ENCODE data around the gene IPO11. TPM values are rescaled to one million over a fixed set of nuclear protein-coding genes. Genes with fewer than 3 reads are reported as not detected.
"Not testable (repeated sequence)": the region's sequence is repeated elsewhere in the genome, so short reads cannot be mapped to it uniquely, and the experiment has no call there.

The IPO11 gene
- total RNA-seq, 4 donors from 2014 or later = 24.5 to 37.2 (median 32.2) TPM

- H3K36me3 ChIP-seq = peaks cover 0 to 4% of the 10 kb centered on the region in 2 donors
- TF ChIP-seq POLR2A (IDR thresholded peaks at IDR 0.05) = no peak
- TF ChIP-seq, protein P1, sequence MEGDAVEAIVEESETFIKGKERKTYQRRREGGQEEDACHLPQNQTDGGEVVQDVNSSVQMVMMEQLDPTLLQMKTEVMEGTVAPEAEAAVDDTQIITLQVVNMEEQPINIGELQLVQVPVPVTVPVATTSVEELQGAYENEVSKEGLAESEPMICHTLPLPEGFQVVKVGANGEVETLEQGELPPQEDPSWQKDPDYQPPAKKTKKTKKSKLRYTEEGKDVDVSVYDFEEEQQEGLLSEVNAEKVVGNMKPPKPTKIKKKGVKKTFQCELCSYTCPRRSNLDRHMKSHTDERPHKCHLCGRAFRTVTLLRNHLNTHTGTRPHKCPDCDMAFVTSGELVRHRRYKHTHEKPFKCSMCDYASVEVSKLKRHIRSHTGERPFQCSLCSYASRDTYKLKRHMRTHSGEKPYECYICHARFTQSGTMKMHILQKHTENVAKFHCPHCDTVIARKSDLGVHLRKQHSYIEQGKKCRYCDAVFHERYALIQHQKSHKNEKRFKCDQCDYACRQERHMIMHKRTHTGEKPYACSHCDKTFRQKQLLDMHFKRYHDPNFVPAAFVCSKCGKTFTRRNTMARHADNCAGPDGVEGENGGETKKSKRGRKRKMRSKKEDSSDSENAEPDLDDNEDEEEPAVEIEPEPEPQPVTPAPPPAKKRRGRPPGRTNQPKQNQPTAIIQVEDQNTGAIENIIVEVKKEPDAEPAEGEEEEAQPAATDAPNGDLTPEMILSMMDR (IDR thresholded peaks at IDR 0.05) = no peak
- 89 to 90% methylated on average over 10 of the region's 10 CpGs for WGBS, 2 donors
Observed at GRCh38 chr5:62502456-62503101, 90.0 kb downstream of the IPO11 start.

GRCh38 chr5:62504129-62504528, 91.6 kb downstream of the IPO11 start:
- TF ChIP-seq, protein P1 (IDR thresholded peaks at IDR 0.05) = no peak
- no peak for TF ChIP-seq POLR2A (IDR thresholded peaks at IDR 0.05)
- Histone ChIP-seq H3K36me3 (peaks cover 0 to 4% of the 10 kb centered on the region in 2 donors), H3K27me3 (no peaks in the 10 kb centered on the region), H3K9me3 (no peaks in the 10 kb centered on the region), H3K4me1 (no peaks in the 10 kb centered on the region), H3K27ac (no peak overlapping the region), H3K4me3 (replicated peaks in 1 of 3) (no peak overlapping the region)
- intact Hi-C loops (cut with DNase I) = no loop called here
- no peak for DNase-seq

More at GRCh38 chr5:62502456-62503101, 90.0 kb downstream of the IPO11 start:
- intact Hi-C loops (cut with DNase I) = no loop called here
- H3K9me3 ChIP-seq = no peaks in the 10 kb centered on the region
- H3K4me3 ChIP-seq (replicated peaks in 1 of 3) = no peak overlapping the region
- no peak overlapping the region for H3K27ac ChIP-seq
- DNase-seq = no peak
- H3K27me3 ChIP-seq = no peaks in the 10 kb centered on the region
- H3K4me1 ChIP-seq = no peaks in the 10 kb centered on the region

GRCh38 chr5:62506659-62507460, 94.3 kb downstream of the IPO11 start:
- Histone ChIP-seq H3K4me1 (no peaks in the 10 kb centered on the region), H3K4me3 (replicated peaks in 1 of 3) (no peak overlapping the region), H3K9me3 (no peaks in the 10 kb centered on the region), H3K36me3 (peaks cover 0 to 4% of the 10 kb centered on the region in 2 donors), H3K27ac (no peak overlapping the region), H3K27me3 (no peaks in the 10 kb centered on the region)
- no peak for TF ChIP-seq POLR2A (IDR thresholded peaks at IDR 0.05)
- TF ChIP-seq, protein P1 (IDR thresholded peaks at IDR 0.05) = no peak
- no peak for DNase-seq
- intact Hi-C loops (cut with DNase I) = no loop called here
- 91 to 95% methylated on average over 5 of the region's 5 CpGs for WGBS, 2 donors

GRCh38 chr5:62508760-62509159, 96.2 kb downstream of the IPO11 start:
- 98 to 99% methylated on average over 5 of the region's 5 CpGs for WGBS, 2 donors
- H3K27ac ChIP-seq; H3K27me3 ChIP-seq; H3K4me3 ChIP-seq (replicated peaks in 1 of 3); intact Hi-C loops (cut with DNase I); DNase-seq; H3K36me3 ChIP-seq; H3K9me3 ChIP-seq; H3K4me1 ChIP-seq: not testable (repeated sequence)

DNA sequence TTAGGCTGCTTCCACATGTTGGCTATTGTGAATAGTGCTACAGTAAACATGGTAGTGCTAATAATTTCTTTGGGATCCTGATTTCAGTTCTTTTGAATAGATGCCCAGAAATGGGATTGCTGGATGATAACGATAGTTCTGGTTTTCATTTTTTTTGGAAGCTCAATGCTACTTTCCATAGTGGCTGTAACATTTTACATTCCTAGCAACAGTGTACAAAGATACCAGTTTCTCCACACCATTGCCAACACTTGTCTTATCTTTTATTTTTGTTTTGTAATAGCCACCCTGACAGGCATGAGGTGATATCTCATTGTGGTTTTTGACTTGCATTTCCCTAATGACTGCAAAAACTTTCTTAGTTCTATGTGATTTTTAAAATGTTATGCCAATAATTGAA, 97.2 kb downstream of the IPO11 start:
- DNase-seq = no peak
- no peaks in the 10 kb centered on the region for H3K9me3 ChIP-seq
- intact Hi-C loops (cut with DNase I) = no loop called here
- H3K27ac ChIP-seq = no peak overlapping the region
- H3K27me3 ChIP-seq = no peaks in the 10 kb centered on the region
- no peak for TF ChIP-seq POLR2A (IDR thresholded peaks at IDR 0.05)
- TF ChIP-seq, protein P1 (IDR thresholded peaks at IDR 0.05) = no peak
- peaks cover 0 to 4% of the 10 kb centered on the region in 2 donors for H3K36me3 ChIP-seq
- H3K4me1 ChIP-seq = no peaks in the 10 kb centered on the region
- WGBS, 2 donors = 69 to 91% methylated on average over 1 of the region's 1 CpG
- no peak overlapping the region for H3K4me3 ChIP-seq (replicated peaks in 1 of 3)

- H3K27ac ChIP-seq; DNase-seq; H3K27me3 ChIP-seq; H3K36me3 ChIP-seq; H3K9me3 ChIP-seq; H3K4me1 ChIP-seq; H3K4me3 ChIP-seq (replicated peaks in 1 of 3); intact Hi-C loops (cut with DNase I): not testable (repeated sequence)
- no CpG with 5 or more reads among the region's 28 CpGs for WGBS, 2 donors
Observed at GRCh38 chr5:62513085-62513484, 100.5 kb downstream of the IPO11 start.

Measured in thyroid gland (tissue), 4 donors.